OCI-LY7 (cell line): Measurements from ENCODE around the gene PSMB1. TPM values are rescaled to one million over a fixed set of nuclear protein-coding genes. Genes with fewer than 3 reads are reported as not detected.

Experiments used
- BruUV-seq: library from RNA; stranded (reverse); fragments of 400-500 nt; replicated peaks from 2 replicates; lab custom pipeline; 2021; lab: Mats Ljungman, UMichigan
- CTCF ChIA-PET: fragments of 300-600 bp; sonication (Branson Sonifier 250); formaldehyde crosslinking; loops from one replicate; lab custom pipeline; 2022; ENCODE audit warnings: antibody characterized with exemption; ENCODE audit not compliant: unreplicated experiment; lab: Charles Lee
- POLR2A ChIA-PET: fragments of 300-600 bp; sonication (Branson Sonifier 250); formaldehyde crosslinking; loops from one replicate; lab custom pipeline; 2022; ENCODE audit warnings: antibody characterized with exemption; lab: Charles Lee
- DNase-seq: peaks from one replicate; pipeline ENCODE4 v3.0.0-alpha.2; 2015; ENCODE audit warnings: low spot score
- H2AFZ ChIP-seq: fragments of 200-600 bp; sonication (generic), shearing (Covaris generic); 2 replicates; pipeline ENCODE4 v1.6.1; 2014; ENCODE audit warnings: mild to moderate bottlenecking, antibody characterized with exemption, low read length, moderate library complexity
- H3K27ac ChIP-seq: fragments of 200-600 bp; sonication (generic); 2 replicates; pipeline ENCODE4 v1.5.1; 2014; ENCODE audit warnings: mixed run types, low read depth, mild to moderate bottlenecking, moderate library complexity, low read length, inconsistent platforms; ENCODE audit not compliant: poor library complexity, severe bottlenecking
- H3K36me3 ChIP-seq: fragments of 200-600 bp; sonication (generic); 2 replicates; pipeline ENCODE4 v1.6.1; 2014; ENCODE audit warnings: mild to moderate bottlenecking, antibody characterized with exemption, low read length, moderate library complexity, mixed read lengths; ENCODE audit not compliant: insufficient read depth
- H3K4me1 ChIP-seq: fragments of 200-600 bp; sonication (generic); 2 replicates; pipeline ENCODE4 v1.5.1; 2014; ENCODE audit warnings: mild to moderate bottlenecking, low read length; ENCODE audit not compliant: insufficient read depth, poor library complexity, severe bottlenecking
- H3K4me2 ChIP-seq: fragments of 200-600 bp; sonication (generic); 2 replicates; pipeline ENCODE4 v1.6.1; 2014; ENCODE audit warnings: mild to moderate bottlenecking, low read length
- H3K4me3 ChIP-seq: fragments of 200-600 bp; sonication (generic); 2 replicates; pipeline ENCODE4 v1.5.1; 2014; ENCODE audit warnings: mild to moderate bottlenecking, low read depth, low read length; ENCODE audit not compliant: poor library complexity, severe bottlenecking
- H3K79me2 ChIP-seq: fragments of 200-600 bp; sonication (generic); 2 replicates; pipeline ENCODE4 v1.6.1; 2016; ENCODE audit warnings: low read depth, mild to moderate bottlenecking, low read length, moderate library complexity, mixed read lengths; ENCODE audit not compliant: insufficient read depth
- H3K9me2 ChIP-seq: fragments of 200-600 bp; sonication (generic); 2 replicates; pipeline ENCODE4 v1.6.1; 2016; ENCODE audit warnings: mild to moderate bottlenecking, low read length, mixed read lengths; ENCODE audit not compliant: insufficient read depth
- H3K9me3 ChIP-seq: fragments of 200-600 bp; sonication (generic); 2 replicates; pipeline ENCODE4 v1.6.1; 2014; ENCODE audit warnings: mild to moderate bottlenecking, mixed run types, low read length, mixed read lengths
- H4K20me1 ChIP-seq: fragments of 200-600 bp; sonication (generic); 2 replicates; pipeline ENCODE4 v1.6.1; 2014; ENCODE audit warnings: mild to moderate bottlenecking, antibody characterized with exemption, low read length, moderate library complexity, mixed read lengths; ENCODE audit not compliant: insufficient read depth
- EZH2phosphoT487 ChIP-seq: fragments of 200-600 bp; sonication (generic); IDR thresholded peaks from 2 replicates; pipeline ENCODE4 v1.6.1; 2018; ENCODE audit warnings: low read depth, borderline replicate concordance, mild to moderate bottlenecking, mixed run types, antibody characterized with exemption, low read length, moderate library complexity, mixed read lengths
- intact Hi-C: fragments of 100-400 bp; cut with micrococcal nuclease; formaldehyde crosslinking; loops from one replicate; pipeline ENCODE4 v1.10.0; 2022; ENCODE audit not compliant: unreplicated experiment
- total RNA-seq, 2 experiments: library from RNA; depleted of rRNA in 1 of 2; stranded (reverse); fragments of >200 nt in 1 of 2; shearing (Covaris generic) in 1 of 2; gene quantifications; 2 replicates each; pipeline ENCODE4 v1.2.3, GENCODE V29; 2014 to 2022
- TF ChIP-seq, protein P1 (sequence below): fragments of 200-600 bp; sonication (generic); conservative IDR thresholded peaks from 2 replicates; pipeline ENCODE4 v1.5.1; 2014; ENCODE audit warnings: mild to moderate bottlenecking, antibody characterized with exemption, low read length, moderate library complexity, mixed read lengths

The PSMB1 gene
- total RNA-seq, 2 experiments from 2014 or later = 190 to 193 TPM

DNA sequence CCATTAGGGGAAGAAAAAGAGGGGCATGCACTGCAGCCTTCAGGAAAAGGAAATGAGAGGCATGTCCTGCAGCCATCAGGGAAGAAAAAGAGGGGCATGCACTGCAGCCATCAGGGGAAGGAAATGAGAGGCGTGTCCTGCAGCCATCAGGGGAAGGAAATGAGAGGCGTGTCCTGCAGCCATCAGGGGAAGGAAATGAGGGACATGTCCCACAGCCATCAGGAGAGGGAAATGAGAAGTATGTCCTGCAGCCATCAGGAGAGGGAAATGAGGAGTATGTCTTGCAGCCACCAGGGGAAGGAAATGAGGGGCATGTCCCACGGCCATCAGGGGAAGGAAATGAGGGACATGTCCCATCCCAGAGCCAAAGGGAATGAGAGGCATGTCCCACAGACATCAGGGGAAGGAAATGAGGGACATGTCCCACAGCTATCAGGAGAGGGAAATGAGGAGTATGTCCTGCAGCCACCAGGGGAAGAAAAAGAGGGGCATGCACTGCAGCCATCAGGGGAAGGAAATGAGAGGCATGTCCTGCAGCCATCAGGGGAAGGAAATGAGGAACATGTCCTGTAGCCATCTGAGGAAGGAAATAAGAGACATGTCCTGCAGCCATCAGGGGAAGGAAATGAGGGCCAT is 52.0 kb downstream of the PSMB1 start:
- DNase-seq = no peak
- Histone ChIP-seq H3K4me3 (no peak overlapping the region), H3K79me2 (no peaks in the 10 kb centered on the region), H3K9me2 (no peaks in the 10 kb centered on the region), H2AFZ (no peak overlapping the region), H3K4me1 (no peaks in the 10 kb centered on the region), H4K20me1 (no peaks in the 10 kb centered on the region), H3K27ac (no peak overlapping the region), H3K36me3 (no peaks in the 10 kb centered on the region), H3K4me2 (no peak overlapping the region), H3K9me3 (no peaks in the 10 kb centered on the region)
- no TSS peak for BruUV-seq
- POLR2A ChIA-PET = no interaction called here
- CTCF ChIA-PET = no interaction called here
- TF ChIP-seq EZH2phosphoT487 = no peak
- TF ChIP-seq, protein P1, sequence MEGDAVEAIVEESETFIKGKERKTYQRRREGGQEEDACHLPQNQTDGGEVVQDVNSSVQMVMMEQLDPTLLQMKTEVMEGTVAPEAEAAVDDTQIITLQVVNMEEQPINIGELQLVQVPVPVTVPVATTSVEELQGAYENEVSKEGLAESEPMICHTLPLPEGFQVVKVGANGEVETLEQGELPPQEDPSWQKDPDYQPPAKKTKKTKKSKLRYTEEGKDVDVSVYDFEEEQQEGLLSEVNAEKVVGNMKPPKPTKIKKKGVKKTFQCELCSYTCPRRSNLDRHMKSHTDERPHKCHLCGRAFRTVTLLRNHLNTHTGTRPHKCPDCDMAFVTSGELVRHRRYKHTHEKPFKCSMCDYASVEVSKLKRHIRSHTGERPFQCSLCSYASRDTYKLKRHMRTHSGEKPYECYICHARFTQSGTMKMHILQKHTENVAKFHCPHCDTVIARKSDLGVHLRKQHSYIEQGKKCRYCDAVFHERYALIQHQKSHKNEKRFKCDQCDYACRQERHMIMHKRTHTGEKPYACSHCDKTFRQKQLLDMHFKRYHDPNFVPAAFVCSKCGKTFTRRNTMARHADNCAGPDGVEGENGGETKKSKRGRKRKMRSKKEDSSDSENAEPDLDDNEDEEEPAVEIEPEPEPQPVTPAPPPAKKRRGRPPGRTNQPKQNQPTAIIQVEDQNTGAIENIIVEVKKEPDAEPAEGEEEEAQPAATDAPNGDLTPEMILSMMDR = no peak
- intact Hi-C loops = no loop called here

DNA sequence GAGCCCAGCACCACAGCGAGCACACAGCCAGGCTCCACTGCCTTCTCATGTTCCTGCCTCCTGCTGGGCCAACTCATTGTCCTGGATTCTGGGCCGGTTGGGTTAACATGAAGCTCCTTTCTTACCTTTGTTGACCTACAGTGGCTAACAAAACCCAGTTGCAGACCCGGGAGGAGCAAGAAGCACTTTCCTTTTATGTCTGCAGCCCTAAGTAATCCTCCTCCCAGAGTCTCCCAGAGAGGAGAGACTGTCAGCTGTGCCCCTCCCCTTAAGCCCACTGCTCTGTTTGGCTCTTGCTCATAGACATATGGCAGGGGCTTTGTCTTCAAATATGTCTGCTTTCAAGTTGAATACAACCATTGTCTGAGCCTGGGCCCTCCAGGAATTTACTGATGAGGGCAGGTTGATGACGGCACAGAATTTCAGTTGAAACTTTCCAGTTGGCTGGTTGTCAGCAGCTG is 55.2 kb downstream of the PSMB1 start:
- CTCF ChIA-PET = no interaction called here
- Histone ChIP-seq H3K36me3 (no peaks in the 10 kb centered on the region), H3K9me3 (no peaks in the 10 kb centered on the region), H3K4me3 (no peak overlapping the region), H4K20me1 (no peaks in the 10 kb centered on the region), H3K79me2 (no peaks in the 10 kb centered on the region), H3K4me1 (no peaks in the 10 kb centered on the region), H3K4me2 (no peak overlapping the region), H3K9me2 (no peaks in the 10 kb centered on the region), H2AFZ (no peak overlapping the region), H3K27ac (no peak overlapping the region)
- intact Hi-C loops = no loop called here
- no TSS peak for BruUV-seq
- DNase-seq = no peak
- TF ChIP-seq, protein P1 = no peak
- no peak for TF ChIP-seq EZH2phosphoT487
- POLR2A ChIA-PET = no interaction called here

DNA sequence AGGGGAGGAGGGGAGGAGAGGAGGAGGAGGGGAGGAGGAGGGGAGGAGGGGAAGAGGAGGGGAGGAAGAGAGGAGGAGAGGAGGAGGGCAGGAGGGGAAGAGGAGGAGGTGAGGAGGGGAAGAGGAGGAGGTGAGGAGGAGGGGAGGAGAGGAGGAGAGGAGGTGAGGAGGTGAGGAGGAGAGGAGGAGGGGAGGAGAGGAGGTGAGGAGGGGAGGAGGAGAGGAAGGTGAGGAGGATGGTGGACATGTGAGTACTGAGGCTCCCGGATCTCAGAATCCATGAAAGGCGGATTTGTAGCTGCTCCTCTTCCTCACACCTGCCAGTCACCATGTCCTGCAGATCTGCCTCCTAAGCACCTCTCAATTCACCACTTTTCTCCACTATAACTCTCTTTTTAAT is 59.8 kb downstream of the PSMB1 start:
- TF ChIP-seq, protein P1 = no peak
- no peak for TF ChIP-seq EZH2phosphoT487
- H3K9me2 ChIP-seq = no peaks in the 10 kb centered on the region
- H3K9me3 ChIP-seq = no peaks in the 10 kb centered on the region
- DNase-seq = no peak
- BruUV-seq = no TSS peak
- no peaks in the 10 kb centered on the region for H3K79me2 ChIP-seq
- no peak overlapping the region for H2AFZ ChIP-seq
- no peaks in the 10 kb centered on the region for H3K36me3 ChIP-seq
- H4K20me1 ChIP-seq = no peaks in the 10 kb centered on the region
- no peak overlapping the region for H3K27ac ChIP-seq
- H3K4me1 ChIP-seq = no peaks in the 10 kb centered on the region
- ChIA-PET POLR2A (no interaction called here), CTCF (no interaction called here)
- H3K4me3 ChIP-seq = no peak overlapping the region
- no peak overlapping the region for H3K4me2 ChIP-seq
- intact Hi-C loops = no loop called here
